T47D (cell line): Measurements from ENCODE around the gene KIF1B.
"Not testable (repeated sequence)": the region's sequence is repeated elsewhere in the genome, so short reads cannot be mapped to it uniquely, and the experiment has no call there.

Experiments
- DNase-seq, 2 experiments: peaks; one replicate each; pipeline versions ENCODE4 v3.0.0 to v3.0.0-alpha.2; 2011 to 2012; ENCODE audit warnings: low read depth in 1 of 2, low spot score in 1 of 2
- JUND ChIP-seq: IDR thresholded peaks from 2 replicates; pipeline ENCODE4 v1.6.1; 2012; ENCODE audit warnings: low read depth
- in situ Hi-C: cut with HindIII; loops from 2 replicates; pipeline ENCODE4 v1.10.0; 2016; ENCODE audit warnings: low sequenced_read_pairs, low pct_unique_long_range_greater_than_20kb

Gene KIF1B

DNA sequence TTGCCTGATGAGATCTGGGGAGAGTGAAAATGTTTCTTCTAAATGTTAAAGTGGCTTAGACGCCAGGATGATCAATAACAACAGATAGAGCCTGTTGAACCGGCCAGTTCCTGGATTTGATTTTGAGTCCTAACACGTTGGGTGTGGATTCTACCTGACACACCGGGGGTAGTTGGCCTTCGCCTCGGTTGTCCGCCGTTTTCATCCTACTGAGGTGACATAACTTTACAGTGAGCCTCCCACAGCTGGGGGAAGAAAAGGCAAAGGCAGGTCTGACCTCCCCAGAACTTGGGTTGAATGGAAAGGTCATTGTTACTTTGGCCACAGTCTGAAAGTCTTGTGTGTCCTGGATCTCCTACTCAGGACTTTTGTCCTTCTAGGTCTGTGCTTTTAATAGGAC lies 189.6 kb downstream of the KIF1B start:
- DNase-seq: no peak
- TF ChIP-seq JUND: no peak
- in situ Hi-C loops: no loop called here

DNA sequence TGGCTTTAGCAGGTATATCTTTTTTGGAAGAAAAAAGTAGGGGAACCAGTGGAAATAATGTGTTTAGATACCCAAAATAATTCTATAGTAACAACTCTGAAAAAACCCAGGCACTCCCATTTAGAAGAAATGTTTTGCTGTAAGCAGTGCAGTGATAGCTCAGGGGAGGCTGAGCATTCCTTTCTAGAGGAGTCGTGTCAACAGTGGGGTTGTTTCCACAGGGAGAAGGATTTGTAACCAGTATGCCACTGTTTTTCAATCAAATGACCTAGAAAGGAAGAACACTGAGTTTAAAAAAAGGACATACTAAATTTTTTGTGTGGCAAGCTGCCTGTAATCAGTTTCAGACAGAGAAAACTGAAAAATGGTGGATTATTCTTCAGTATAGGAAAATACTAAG lies 190.9 kb downstream of the KIF1B start:
- in situ Hi-C loops: no loop called here
- no peak for DNase-seq
- no peak for TF ChIP-seq JUND

DNA sequence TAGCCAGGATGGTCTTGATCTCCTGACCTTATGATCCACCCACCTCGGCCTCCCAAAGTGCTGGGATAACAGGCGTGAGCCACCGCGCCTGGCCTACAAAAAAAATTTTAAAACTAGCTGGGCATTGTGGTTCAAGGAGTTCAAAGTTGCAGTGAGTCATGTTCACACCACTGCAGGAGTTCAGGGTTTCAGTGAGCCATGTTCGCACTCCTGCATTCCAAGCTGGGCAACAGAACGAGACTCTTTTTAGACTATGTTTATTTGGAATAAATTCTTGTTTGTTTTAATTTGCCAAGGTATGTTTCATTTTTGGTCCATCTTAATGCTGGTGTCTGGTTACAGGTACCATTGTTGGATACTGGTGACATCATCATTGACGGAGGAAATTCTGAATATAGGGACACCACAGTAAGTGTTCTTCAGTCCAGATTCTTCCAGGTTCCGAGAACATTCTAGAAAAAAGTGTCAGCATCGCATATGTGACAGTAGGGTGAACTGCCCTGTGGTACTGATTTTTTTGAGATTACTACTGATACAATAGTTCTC lies 192.4 kb downstream of the KIF1B start:
- in situ Hi-C loops: no loop called here
- DNase-seq: no peak
- TF ChIP-seq JUND: no peak

DNA sequence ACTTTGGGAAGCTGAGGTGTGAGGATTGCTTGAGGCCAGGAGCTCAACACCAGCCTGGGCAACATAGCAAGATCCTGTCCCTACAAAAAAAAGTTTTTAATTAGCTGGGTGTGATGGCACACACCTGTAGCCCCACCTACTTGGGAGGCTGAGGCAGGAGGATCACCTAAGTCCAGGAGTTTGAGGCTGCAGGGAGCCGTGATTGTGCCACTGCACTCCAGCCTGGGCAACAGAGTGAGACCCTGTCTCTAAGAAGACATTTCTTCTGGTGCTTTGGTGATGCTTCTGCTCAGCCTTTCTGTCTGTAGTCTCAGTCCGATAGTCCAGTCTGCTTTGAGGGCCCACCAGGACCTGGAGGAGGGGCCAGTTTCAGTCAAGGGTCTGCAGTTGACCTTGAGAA lies 196.8 kb downstream of the KIF1B start:
- TF ChIP-seq JUND: no peak
- no peak for DNase-seq
- in situ Hi-C loops: no loop called here

DNA sequence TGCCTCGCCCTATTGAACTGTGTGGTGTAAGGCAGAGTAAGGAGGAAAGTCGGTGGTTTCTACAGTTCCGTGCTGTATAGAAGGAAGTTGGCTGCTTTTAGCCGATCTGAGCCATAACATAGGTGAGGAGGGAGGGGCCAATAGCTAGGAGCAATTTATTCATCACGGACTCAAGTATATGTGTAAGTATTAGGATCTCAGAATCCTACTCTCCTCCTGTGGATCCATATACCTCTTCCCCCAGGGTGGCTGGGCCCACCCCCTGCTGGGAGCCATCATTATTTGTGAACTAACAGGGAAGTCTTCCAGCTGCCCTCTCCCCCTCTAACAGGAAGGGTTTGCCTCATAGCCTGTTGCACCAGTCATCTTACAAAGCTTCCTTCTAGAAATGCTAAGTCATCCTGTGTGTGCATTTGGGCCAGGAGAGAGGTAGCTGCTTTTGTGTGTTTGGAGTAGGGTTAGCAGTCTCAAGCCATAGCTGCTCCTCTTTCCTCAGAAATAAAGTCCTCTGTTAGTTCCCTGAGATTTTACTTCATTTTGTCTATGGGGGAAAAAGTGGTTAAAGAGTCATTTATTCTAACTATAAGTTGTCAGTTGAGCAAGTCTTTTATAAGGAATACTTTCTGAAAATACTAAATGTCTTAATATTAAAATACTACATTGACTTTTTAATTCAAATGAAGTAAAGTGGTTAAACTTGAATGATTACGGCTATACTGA lies 205.0 kb downstream of the KIF1B start:
- TF ChIP-seq JUND: no peak
- DNase-seq: peak in 1 of 2 experiments; percentile 57

DNA sequence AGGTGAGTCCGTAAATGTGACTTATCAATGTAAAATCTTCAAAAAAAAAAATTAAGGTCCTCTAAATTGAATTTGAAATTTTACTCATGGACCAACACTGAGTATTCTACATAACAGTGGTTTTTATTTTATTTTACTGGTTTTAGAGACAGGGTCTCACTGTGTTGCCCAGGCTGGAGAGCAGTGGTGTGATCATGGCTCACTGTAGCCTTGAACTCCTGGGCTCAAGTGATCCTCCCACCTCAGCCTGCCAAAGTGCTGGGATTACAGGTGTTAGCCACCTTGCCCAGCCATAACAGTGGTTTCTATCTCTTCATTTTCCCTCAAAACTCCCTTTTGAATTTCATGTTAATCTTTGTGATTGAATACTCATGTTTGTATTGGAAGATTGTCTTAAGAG lies 205.6 kb downstream of the KIF1B start:
- in situ Hi-C loops, DNase-seq: not testable (repeated sequence)

More for the DNA sequence above, 205.0 kb downstream of the KIF1B start:
- in situ Hi-C loops: no loop called here

DNA sequence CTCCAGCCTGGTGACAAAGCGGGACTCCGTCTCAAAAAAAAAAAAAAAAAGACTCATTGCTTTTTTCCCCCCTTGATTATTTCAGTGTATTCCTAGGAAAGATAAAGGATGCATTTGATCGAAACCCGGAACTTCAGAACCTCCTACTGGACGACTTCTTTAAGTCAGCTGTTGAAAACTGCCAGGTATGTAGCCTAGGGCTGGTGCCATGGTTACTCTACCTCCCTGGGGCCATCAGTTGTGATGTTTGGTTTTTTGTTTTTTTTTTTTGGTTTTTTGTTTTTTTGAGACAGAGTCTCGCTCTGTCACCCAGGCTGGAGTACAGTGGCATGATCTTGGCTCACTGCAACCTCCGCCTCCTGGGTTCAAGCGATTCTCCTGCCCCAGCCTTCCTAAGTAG lies 208.4 kb downstream of the KIF1B start:
- DNase-seq, in situ Hi-C loops: not testable (repeated sequence)

DNA sequence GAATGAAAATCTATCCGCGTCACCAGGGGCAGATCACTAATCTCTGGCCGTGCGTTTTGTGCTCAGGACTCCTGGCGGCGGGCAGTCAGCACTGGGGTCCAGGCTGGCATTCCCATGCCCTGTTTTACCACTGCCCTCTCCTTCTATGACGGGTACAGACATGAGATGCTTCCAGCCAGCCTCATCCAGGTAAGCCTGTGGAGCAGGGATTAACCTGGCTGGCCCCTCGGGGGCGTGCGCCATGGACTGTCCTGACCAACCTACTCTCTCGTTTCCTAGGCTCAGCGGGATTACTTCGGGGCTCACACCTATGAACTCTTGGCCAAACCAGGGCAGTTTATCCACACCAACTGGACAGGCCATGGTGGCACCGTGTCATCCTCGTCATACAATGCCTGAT lies 209.0 kb downstream of the KIF1B start:
- TF ChIP-seq JUND: no peak
- DNase-seq: no peak
- in situ Hi-C loops: no loop called here

DNA sequence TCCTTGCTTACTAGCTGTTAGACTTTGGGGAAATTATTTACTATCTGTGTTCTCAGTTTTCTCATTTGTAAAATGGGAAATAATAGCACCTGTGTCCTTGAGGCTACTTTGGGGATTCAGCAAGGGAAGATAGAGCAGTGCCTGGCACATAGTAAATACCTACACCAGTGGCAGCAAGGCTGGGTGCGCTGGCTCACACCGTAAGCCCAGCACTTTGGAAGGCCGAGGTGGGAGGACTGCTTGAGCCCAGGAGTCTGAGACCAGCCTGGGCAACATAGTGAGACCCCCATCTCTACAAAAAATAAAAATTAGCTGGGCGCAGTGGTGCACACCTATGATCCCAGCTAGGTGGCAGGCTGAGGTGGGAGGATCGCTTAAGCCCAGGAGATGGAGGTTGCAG lies 211.3 kb downstream of the KIF1B start:
- in situ Hi-C loops: no loop called here
- no peak for DNase-seq
- TF ChIP-seq JUND: no peak

DNA sequence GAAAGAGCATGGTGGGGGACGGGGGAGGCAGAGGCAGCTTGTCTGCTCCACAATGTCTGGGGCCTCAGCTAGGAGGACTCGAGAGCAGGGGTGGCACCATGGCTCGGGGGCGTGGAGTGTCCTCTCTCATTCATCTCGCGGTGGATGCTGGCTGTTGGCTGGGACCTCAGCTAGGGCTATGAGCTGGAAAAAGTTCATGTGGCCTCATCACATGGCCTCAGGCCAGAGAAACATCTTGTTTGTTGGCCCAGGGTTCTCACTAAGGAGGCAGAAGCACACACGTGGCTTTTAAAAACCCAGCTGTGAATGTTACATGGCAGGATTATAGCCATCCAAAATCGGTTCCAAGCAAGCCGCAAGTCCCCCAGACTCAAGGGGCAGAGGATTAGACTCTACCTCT lies 213.7 kb downstream of the KIF1B start:
- TF ChIP-seq JUND: no peak
- no peak for DNase-seq
- in situ Hi-C loops: no loop called here

DNA sequence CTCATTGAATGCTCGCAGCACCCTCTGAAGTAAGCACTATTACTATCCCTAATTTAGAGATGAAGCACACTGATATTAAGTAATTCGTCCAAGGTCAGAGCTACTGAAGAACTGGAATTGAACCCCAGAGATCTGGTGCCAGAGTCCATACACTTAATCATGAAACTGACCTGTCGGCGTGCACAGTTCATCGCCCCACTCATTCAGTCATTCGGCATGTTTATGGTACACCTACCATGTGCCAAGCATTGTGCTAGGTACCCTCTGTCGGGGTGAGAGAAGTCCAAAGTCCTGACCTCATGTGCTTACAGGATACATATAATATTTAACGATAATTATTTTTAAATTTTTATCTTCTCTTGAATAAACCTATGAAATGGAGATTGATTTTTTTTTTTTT lies 214.3 kb downstream of the KIF1B start:
- no peak for TF ChIP-seq JUND
- no peak for DNase-seq
- in situ Hi-C loops: no loop called here

DNA sequence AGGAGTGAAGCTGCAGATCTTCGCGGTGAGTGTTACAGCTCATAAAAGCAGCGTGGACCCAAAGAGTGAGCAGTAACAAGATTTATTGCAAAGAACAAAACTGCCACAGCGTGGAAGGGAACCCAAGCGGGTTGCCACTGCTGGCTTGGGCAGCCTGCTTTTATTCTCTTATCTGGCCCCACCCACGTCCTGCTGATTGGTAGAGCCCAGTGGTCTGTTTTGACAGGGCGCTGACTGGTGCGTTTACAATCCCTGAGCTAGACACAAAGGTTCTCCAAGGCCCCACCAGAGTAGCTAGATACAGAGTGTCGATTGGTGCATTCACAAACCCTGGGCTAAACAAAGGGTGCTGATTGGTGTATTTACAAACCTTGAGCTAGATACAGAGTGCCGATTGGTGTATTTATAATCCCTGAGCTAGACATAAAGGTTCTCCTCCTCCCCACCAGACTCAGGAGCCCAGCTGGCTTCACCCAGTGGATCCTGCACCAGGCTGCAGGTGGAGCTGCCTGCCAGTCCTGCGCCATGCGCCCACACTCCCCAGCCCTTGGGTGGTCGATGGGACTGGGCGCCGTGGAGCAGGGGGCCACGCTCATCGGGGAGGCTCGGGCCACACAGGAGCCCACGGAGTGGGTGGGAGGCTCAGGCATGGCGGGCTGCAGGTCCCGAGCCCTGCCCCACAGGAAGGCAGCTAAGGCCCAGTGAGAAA lies 215.6 kb downstream of the KIF1B start:
- DNase-seq, in situ Hi-C loops: not testable (repeated sequence)

DNA sequence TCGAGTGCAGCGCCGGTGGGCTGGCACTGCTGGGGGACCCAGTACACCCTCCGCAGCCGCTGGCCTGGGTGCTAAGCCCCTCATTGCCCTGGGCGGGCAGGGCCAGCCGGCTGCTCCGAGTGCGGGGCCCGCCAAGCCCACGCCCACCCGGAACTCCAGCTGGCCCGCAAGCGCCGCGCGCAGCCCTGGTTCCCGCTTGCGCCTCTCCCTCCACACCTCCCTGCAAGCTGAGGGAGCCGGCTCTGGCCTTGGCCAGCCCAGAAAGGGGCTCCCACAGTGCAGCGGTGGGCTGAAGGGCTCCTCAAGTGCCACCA lies 216.1 kb downstream of the KIF1B start:
- in situ Hi-C loops: not testable (repeated sequence)

DNA sequence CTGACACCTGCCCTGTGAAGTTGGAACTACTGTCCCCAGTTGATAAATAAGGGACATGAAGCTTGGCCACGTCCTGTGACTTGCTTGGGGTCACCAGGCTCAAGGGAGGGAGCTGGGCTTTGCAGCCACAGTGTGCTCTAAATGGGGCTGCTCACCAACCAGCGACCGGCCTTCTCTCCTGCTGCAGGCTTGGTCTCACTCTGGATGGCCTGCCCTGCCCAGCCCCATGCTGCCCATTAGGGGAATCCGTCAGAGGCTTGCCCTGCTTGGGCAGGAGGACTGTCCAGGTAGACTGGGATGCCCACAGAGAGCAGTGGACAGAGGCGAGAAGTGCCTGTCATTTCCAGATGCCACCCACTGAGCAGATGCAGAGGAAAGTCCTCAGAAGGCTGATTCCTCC lies 218.6 kb downstream of the KIF1B start:
- DNase-seq: no peak
- in situ Hi-C loops: no loop called here
- TF ChIP-seq JUND: no peak

More for the DNA sequence above, 216.1 kb downstream of the KIF1B start:
- DNase-seq: not testable (repeated sequence)
